ENCODE results near the gene DPP10.

The DPP10 gene

GRCh38 chr2:114812261-114812660 is 369.8 kb downstream of the DPP10 start:
- no peak for TF ChIP-seq SIN3A (IDR thresholded peaks at IDR 0.05; ENCODE audit: borderline replicate concordance, insufficient read depth, low read length)
- no peak for TF ChIP-seq FOXP2 (optimal IDR thresholded peaks at IDR 0.05; ENCODE audit: borderline replicate concordance, extremely low read depth, extremely low read length, insufficient read depth)
- no peak for TF ChIP-seq POLR2AphosphoS5 (IDR thresholded peaks at IDR 0.05; ENCODE audit: low read depth, low read length)
- no peak for TF ChIP-seq REST (IDR thresholded peaks at IDR 0.05; ENCODE audit: insufficient read depth in 1 of 2, low read depth in 2 of 2, low read length in 2 of 2)
- TF ChIP-seq TAF1 (IDR thresholded peaks at IDR 0.05; ENCODE audit: borderline replicate concordance, insufficient read depth, low read length) = no peak

- TF ChIP-seq TAF1 (IDR thresholded peaks at IDR 0.05; ENCODE audit: borderline replicate concordance, insufficient read depth, low read length) (no peak), POLR2AphosphoS5 (IDR thresholded peaks at IDR 0.05; ENCODE audit: low read depth, low read length) (no peak), FOXP2 (optimal IDR thresholded peaks at IDR 0.05; ENCODE audit: borderline replicate concordance, extremely low read depth, extremely low read length, insufficient read depth) (no peak), REST (IDR thresholded peaks at IDR 0.05; ENCODE audit: insufficient read depth in 1 of 2, low read depth in 2 of 2, low read length in 2 of 2) (no peak), SIN3A (IDR thresholded peaks at IDR 0.05; ENCODE audit: borderline replicate concordance, insufficient read depth, low read length) (no peak)
Observed at GRCh38 chr2:114814355-114814754, 371.9 kb downstream of the DPP10 start.

- no peak for TF ChIP-seq REST (IDR thresholded peaks at IDR 0.05; ENCODE audit: insufficient read depth in 1 of 2, low read depth in 2 of 2, low read length in 2 of 2)
- TF ChIP-seq TAF1 (IDR thresholded peaks at IDR 0.05; ENCODE audit: borderline replicate concordance, insufficient read depth, low read length) = no peak
- TF ChIP-seq SIN3A (IDR thresholded peaks at IDR 0.05; ENCODE audit: borderline replicate concordance, insufficient read depth, low read length) = no peak
- TF ChIP-seq POLR2AphosphoS5 (IDR thresholded peaks at IDR 0.05; ENCODE audit: low read depth, low read length) = no peak
- TF ChIP-seq FOXP2 (optimal IDR thresholded peaks at IDR 0.05; ENCODE audit: borderline replicate concordance, extremely low read depth, extremely low read length, insufficient read depth) = no peak
Observed at GRCh38 chr2:114821055-114821454, 378.6 kb downstream of the DPP10 start.

- TF ChIP-seq REST (IDR thresholded peaks at IDR 0.05; ENCODE audit: insufficient read depth in 1 of 2, low read depth in 2 of 2, low read length in 2 of 2) (no peak), SIN3A (IDR thresholded peaks at IDR 0.05; ENCODE audit: borderline replicate concordance, insufficient read depth, low read length) (no peak), TAF1 (IDR thresholded peaks at IDR 0.05; ENCODE audit: borderline replicate concordance, insufficient read depth, low read length) (no peak), POLR2AphosphoS5 (IDR thresholded peaks at IDR 0.05; ENCODE audit: low read depth, low read length) (no peak), FOXP2 (optimal IDR thresholded peaks at IDR 0.05; ENCODE audit: borderline replicate concordance, extremely low read depth, extremely low read length, insufficient read depth) (no peak)
Observed at GRCh38 chr2:114843963-114844362, 401.5 kb downstream of the DPP10 start.

GRCh38 chr2:114857196-114857595 is 414.8 kb downstream of the DPP10 start:
- TF ChIP-seq TAF1 (IDR thresholded peaks at IDR 0.05; ENCODE audit: borderline replicate concordance, insufficient read depth, low read length) = no peak
